Neural progenitor cell (in vitro differentiated cells): ENCODE data around the gene GNG4. TPM values are rescaled to one million over a fixed set of nuclear protein-coding genes. Genes with fewer than 3 reads are reported as not detected.
A peak's percentile ranks its signal among the peaks of the same experiment; 100 is the strongest.

Source experiments
- DNase-seq: peaks from one replicate; pipeline ENCODE4 v3.0.0-alpha.2; 2016; ENCODE audit warnings: low spot score
- H2AFZ ChIP-seq: fragments of 200-600 bp; sonication (generic); replicated peaks from 2 replicates; pipeline ENCODE4 v1.6.1; 2016; ENCODE audit warnings: antibody characterized with exemption
- H3F3A ChIP-seq: fragments of 200-600 bp; sonication (generic); 2 replicates; pipeline ENCODE4 v1.6.1; 2016; ENCODE audit warnings: antibody characterized with exemption, low read depth
- H3K27ac ChIP-seq: fragments of 200-600 bp; sonication (generic); 2 replicates; pipeline ENCODE4 v1.5.1; 2016; ENCODE audit warnings: mild to moderate bottlenecking
- H3K27me3 ChIP-seq: fragments of 200-600 bp; sonication (generic); 2 replicates; pipeline ENCODE4 v1.6.1; 2016; ENCODE audit warnings: mild to moderate bottlenecking, moderate library complexity
- H3K36me3 ChIP-seq: fragments of 200-600 bp; sonication (generic); 2 replicates; pipeline ENCODE4 v1.5.1; 2016
- H3K4me1 ChIP-seq: fragments of 200-600 bp; sonication (generic); 2 replicates; pipeline ENCODE4 v1.6.1; 2016; ENCODE audit warnings: mixed run types
- H3K4me2 ChIP-seq: fragments of 200-600 bp; sonication (generic); 2 replicates; pipeline ENCODE4 v1.6.1; 2016
- H3K4me3 ChIP-seq: fragments of 200-600 bp; sonication (generic); 2 replicates; pipeline ENCODE4 v1.5.1; 2016
- H3K79me2 ChIP-seq: fragments of 200-600 bp; sonication (generic); 2 replicates; pipeline ENCODE4 v1.6.1; 2016; ENCODE audit warnings: low read depth
- H3K9ac ChIP-seq: fragments of 200-600 bp; sonication (generic); 2 replicates; pipeline ENCODE4 v1.6.1; 2016
- H3K9me3 ChIP-seq: fragments of 200-600 bp; sonication (generic); 2 replicates; pipeline ENCODE4 v1.5.1; 2016; ENCODE audit warnings: low read depth
- H4K20me1 ChIP-seq: fragments of 200-600 bp; sonication (generic); 2 replicates; pipeline ENCODE4 v1.6.1; 2016; ENCODE audit warnings: low read depth
- H3K27ac Mint-ChIP-seq: 3 replicates; pipeline ENCODE4 v1.8.0; 2021; ENCODE audit warnings: mixed read lengths
- H3K27me3 Mint-ChIP-seq: 2 replicates; pipeline ENCODE4 v1.8.0; 2022; ENCODE audit warnings: low read depth, mild to moderate bottlenecking, inconsistent platforms, moderate library complexity, mixed read lengths; ENCODE audit not compliant: insufficient read depth
- H3K36me3 Mint-ChIP-seq: 3 replicates; pipeline ENCODE4 v1.8.0; 2021; ENCODE audit warnings: mixed read lengths
- H3K4me1 Mint-ChIP-seq: 3 replicates; pipeline ENCODE4 v1.8.0; 2021; ENCODE audit warnings: mixed read lengths
- H3K4me3 Mint-ChIP-seq: 3 replicates; pipeline ENCODE4 v1.8.0; 2021; ENCODE audit warnings: mild to moderate bottlenecking, moderate library complexity, mixed read lengths
- H3K9me3 Mint-ChIP-seq: 3 replicates; pipeline ENCODE4 v1.8.0; 2020; ENCODE audit warnings: mixed read lengths
- CTCF ChIP-seq: fragments of 200-600 bp; sonication (generic); IDR thresholded peaks from 2 replicates; pipeline ENCODE4 v1.5.1; 2017; ENCODE audit warnings: antibody characterized with exemption, mild to moderate bottlenecking
- EZH2 ChIP-seq: fragments of 200-600 bp; sonication (generic); IDR thresholded peaks from 2 replicates; pipeline ENCODE4 v1.6.1; 2017; ENCODE audit warnings: antibody characterized with exemption, mild to moderate bottlenecking, moderate library complexity
- EZH2phosphoT487 ChIP-seq: fragments of 200-600 bp; sonication (generic); IDR thresholded peaks from 2 replicates; pipeline ENCODE4 v1.6.1; 2017; ENCODE audit warnings: antibody characterized with exemption
- total RNA-seq: library from RNA; depleted of rRNA; stranded (reverse); fragments of >200 nt; gene quantifications from 2 replicates; pipeline ENCODE4 v1.2.3, GENCODE V29; 2015; ENCODE audit warnings: low replicate concordance

GNG4 gene
- total RNA-seq, 1 donor from 2014 or later, result 14.9 TPM

DNA sequence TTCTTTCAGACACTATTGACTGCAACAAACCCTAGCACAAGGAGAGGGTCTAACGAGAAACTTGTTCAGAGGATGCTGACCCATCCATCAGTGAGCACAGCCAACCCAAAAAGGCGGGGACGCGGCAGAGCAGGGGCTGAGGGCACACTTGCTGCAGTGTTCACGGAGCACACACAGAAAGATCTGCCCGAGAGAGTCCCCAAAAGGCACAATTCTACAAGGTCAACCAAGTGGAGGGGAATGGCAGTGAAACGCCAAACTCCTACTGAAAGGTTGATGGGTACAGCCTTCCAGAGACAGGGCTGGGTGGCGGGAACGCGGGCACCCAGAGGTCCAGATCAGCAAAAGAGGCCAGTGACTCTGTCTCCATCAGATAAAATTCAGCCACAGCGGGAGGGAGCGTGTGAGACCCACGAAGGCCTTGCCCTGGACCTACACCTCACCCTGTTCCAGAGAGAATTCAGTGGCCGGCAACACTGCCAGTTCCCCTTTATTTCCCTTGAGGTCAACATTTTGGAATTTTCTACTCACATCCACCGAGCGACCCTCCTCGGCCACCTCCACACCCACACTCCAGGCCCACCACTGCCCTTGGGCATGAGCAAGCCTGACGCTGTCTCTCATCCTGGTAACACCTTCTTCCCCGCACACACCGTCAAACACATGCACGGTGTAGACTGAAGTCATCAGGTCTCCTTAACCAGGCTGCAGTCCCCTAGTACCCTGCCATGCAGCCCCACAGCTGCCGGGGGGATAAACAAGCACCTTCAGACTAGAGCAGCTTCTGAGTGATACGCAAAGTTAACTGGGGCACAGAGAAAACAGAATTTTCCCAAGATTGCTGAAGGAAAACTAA is 5.5 kb downstream of the GNG4 start:
- DNase-seq, result no peak
- peaks cover 14% of the 10 kb centered on the region for H3K27me3 Mint-ChIP-seq
- Histone ChIP-seq H3K4me2 (peak overlapping the region; percentile 59), H3K36me3 (no peaks in the 10 kb centered on the region), H3K4me1 (peaks cover 60% of the 10 kb centered on the region), H4K20me1 (peaks cover 73% of the 10 kb centered on the region), H3K9me3 (no peaks in the 10 kb centered on the region), H3K4me3 (no peak overlapping the region), H3K27ac (no peak overlapping the region), H3K27me3 (peaks cover 30% of the 10 kb centered on the region), H3F3A (peaks cover 36% of the 10 kb centered on the region), H3K9ac (no peak overlapping the region), H2AFZ (no peak overlapping the region), H3K79me2 (peaks cover 46% of the 10 kb centered on the region)
- peaks cover 6% of the 10 kb centered on the region for H3K9me3 Mint-ChIP-seq
- peaks cover 8% of the 10 kb centered on the region for H3K36me3 Mint-ChIP-seq
- H3K4me1 Mint-ChIP-seq, result peaks cover 56% of the 10 kb centered on the region
- TF ChIP-seq EZH2 (no peak), EZH2phosphoT487 (no peak), CTCF (no peak)
- H3K27ac Mint-ChIP-seq, result no peak overlapping the region
- no peak overlapping the region for H3K4me3 Mint-ChIP-seq

DNA sequence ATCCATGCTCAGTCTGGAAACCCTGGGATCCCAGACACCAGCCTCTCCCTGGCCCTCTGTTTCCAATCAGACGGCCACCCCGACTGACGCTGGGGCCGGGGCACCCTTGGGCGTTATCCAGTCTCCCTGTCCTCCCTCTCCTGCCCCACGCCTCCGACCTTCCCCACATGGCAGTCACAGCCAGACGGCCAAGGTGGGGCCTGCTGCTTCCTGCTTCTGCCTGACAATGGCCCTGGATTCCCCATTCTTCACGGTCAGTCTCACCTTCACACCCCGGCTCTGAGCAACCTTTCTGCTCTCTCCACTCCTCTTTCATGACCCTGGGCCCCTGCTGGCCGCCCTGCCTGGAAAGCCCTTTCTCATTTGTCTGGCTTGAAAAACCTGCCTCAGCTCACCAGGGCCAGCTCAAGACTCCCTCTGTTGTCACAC is 6.6 kb downstream of the GNG4 start:
- peak; percentile 62 for DNase-seq
- no peak overlapping the region for H3K9ac ChIP-seq
- no peak overlapping the region for H3K27ac ChIP-seq

GRCh38 chr1:235642011-235642942 is 7.3 kb downstream of the GNG4 start:
- Histone ChIP-seq H4K20me1 (peaks cover 58% of the 10 kb centered on the region), H2AFZ (no peak overlapping the region), H3K4me3 (no peak overlapping the region), H3F3A (peaks cover 23% of the 10 kb centered on the region), H3K36me3 (no peaks in the 10 kb centered on the region), H3K27ac (no peak overlapping the region), H3K4me2 (peak overlapping the region; percentile 59), H3K27me3 (peaks cover 14% of the 10 kb centered on the region), H3K9ac (no peak overlapping the region), H3K4me1 (peaks cover 50% of the 10 kb centered on the region), H3K9me3 (no peaks in the 10 kb centered on the region), H3K79me2 (peaks cover 33% of the 10 kb centered on the region)
- Mint-ChIP-seq H3K4me1 (peaks cover 44% of the 10 kb centered on the region), H3K9me3 (peaks cover 6% of the 10 kb centered on the region), H3K36me3 (peaks cover 10% of the 10 kb centered on the region), H3K27ac (peak overlapping the region; percentile 85), H3K27me3 (peaks cover 11% of the 10 kb centered on the region), H3K4me3 (no peak overlapping the region)
- no peak for DNase-seq
- TF ChIP-seq EZH2, result no peak
- no peak for TF ChIP-seq EZH2phosphoT487
- no peak for TF ChIP-seq CTCF

More for the DNA sequence above, 6.6 kb downstream of the GNG4 start:
- Histone ChIP-seq H3K36me3 (no peaks in the 10 kb centered on the region), H2AFZ (no peak overlapping the region), H3K4me2 (peak overlapping the region; percentile 59), H3K4me3 (no peak overlapping the region), H4K20me1 (peaks cover 64% of the 10 kb centered on the region), H3F3A (peaks cover 26% of the 10 kb centered on the region), H3K9me3 (no peaks in the 10 kb centered on the region), H3K4me1 (peaks cover 54% of the 10 kb centered on the region), H3K79me2 (peaks cover 40% of the 10 kb centered on the region), H3K27me3 (peaks cover 21% of the 10 kb centered on the region)
- Mint-ChIP-seq H3K4me3 (peak overlapping the region; percentile 9), H3K27me3 (peaks cover 11% of the 10 kb centered on the region), H3K4me1 (peaks cover 47% of the 10 kb centered on the region), H3K27ac (peak overlapping the region; percentile 58), H3K9me3 (peaks cover 6% of the 10 kb centered on the region), H3K36me3 (peaks cover 10% of the 10 kb centered on the region)
- TF ChIP-seq EZH2 (no peak), EZH2phosphoT487 (no peak), CTCF (peak; percentile 15)
